Spleen (tissue), 11 donors: Measurements from ENCODE around the gene PLEKHH1. TPM values are rescaled to one million over a fixed set of nuclear protein-coding genes. Genes with fewer than 3 reads are reported as not detected.

Experiments
- DNase-seq: peaks from one replicate; pipeline ENCODE4 v3.0.0-alpha.2; 2020
- H3K27ac ChIP-seq, 8 donors: fragments of 200-600 bp; sonication (generic) in 7 of 8; 1 replicate in 4 of 8; 2 replicates in 4 of 8; pipeline versions ENCODE4 v1.5.0 to v1.8.0; 2016 to 2021; ENCODE audit warnings: inconsistent platforms in 4 of 8, mild to moderate bottlenecking in 4 of 8, moderate library complexity in 1 of 8
- H3K27me3 ChIP-seq, 7 donors: fragments of 200-600 bp; sonication (generic) in 6 of 7; replicated peaks in 1 of 7; 1 replicate in 4 of 7; 2 replicates in 3 of 7; pipeline versions ENCODE4 v1.5.0 to v1.8.0; 2016 to 2021; ENCODE audit warnings: inconsistent platforms in 3 of 7, mild to moderate bottlenecking in 1 of 7
- H3K36me3 ChIP-seq, 6 donors: fragments of 200-600 bp; sonication (generic) in 5 of 6; 1 replicate in 4 of 6; 2 replicates in 2 of 6; pipeline versions ENCODE4 v1.5.0 to v1.8.0; 2016 to 2021; ENCODE audit warnings: inconsistent platforms in 2 of 6
- H3K4me1 ChIP-seq, 6 donors: fragments of 200-600 bp; sonication (generic) in 5 of 6; 1 replicate in 3 of 6; 2 replicates in 3 of 6; pipeline versions ENCODE4 v1.5.0 to v1.8.0; 2016 to 2021; ENCODE audit warnings: inconsistent platforms in 3 of 6
- H3K4me3 ChIP-seq, 8 donors: fragments of 200-600 bp; sonication (generic) in 7 of 8; 1 replicate in 4 of 8; 2 replicates in 4 of 8; pipeline versions ENCODE4 v1.5.0 to v1.8.0; 2016 to 2021; ENCODE audit warnings: inconsistent platforms in 4 of 8, mild to moderate bottlenecking in 4 of 8, moderate library complexity in 2 of 8
- H3K9me3 ChIP-seq, 8 donors: fragments of 200-600 bp; sonication (generic) in 7 of 8; 1 replicate in 4 of 8; 2 replicates in 4 of 8; pipeline versions ENCODE4 v1.5.0 to v1.8.0; 2016 to 2021; ENCODE audit warnings: inconsistent platforms in 4 of 8
- POLR2A ChIP-seq, 3 donors: fragments of 450-650 bp; IDR thresholded peaks; one replicate each; pipeline ENCODE4 v1.5.1; 2017; ENCODE audit warnings: antibody characterized with exemption in 3 of 3, mild to moderate bottlenecking in 1 of 3
- POLR2AphosphoS5 ChIP-seq, 3 donors: sonication (generic); formaldehyde crosslinking; IDR thresholded peaks; one replicate each; pipeline ENCODE4 v1.5.1; 2017; ENCODE audit warnings: antibody characterized with exemption in 3 of 3
- WGBS, 5 donors: extraction: QIAGEN DNeasy Blood & Tissue Kit in 3 of 5; methylation state at CpG; one replicate each; pipeline versions ENCODE4 v1.1.5 to v1.1.7; 2013 to 2018; 5-methylcytosine and 5-hydroxymethylcytosine counted together
- intact Hi-C: fragments of 100-400 bp; cut with DNase I; formaldehyde crosslinking; loops from one replicate; pipeline ENCODE4 v1.15.0; 2023; ENCODE audit warnings: low total_unique reads
- polyA plus RNA-seq, 3 donors: library from polyadenylated mRNA; stranded (reverse); fragments of 200-250 nt; gene quantifications; one replicate each; pipeline ENCODE4 v1.2.1, GENCODE V29; 2013
- small RNA-seq, 4 donors: library from RNA; depleted of rRNA; stranded (forward); fragments of <200 nt; gene quantifications; one replicate each; pipeline ENCODE3, GENCODE V24; 2016
- total RNA-seq, 7 donors: library from RNA; depleted of rRNA in 3 of 7; stranded (reverse); fragments of >200 nt in 3 of 7; fragmentation: NEBNext Ultra II Directional in 4 of 7; extraction: Animal tissue kit (Norgen Biotek cat#: 25700) in 4 of 7; gene quantifications; one replicate each; pipeline versions ENCODE4 v1.1.0 to v1.2.1, GENCODE V29; 2016 to 2021
- TF ChIP-seq, protein P1 (sequence below), 11 experiments: fragments of 200-600 bp in 7 of 11; fragments of 450-650 bp in 4 of 11; sonication (generic) in 4 of 11; IDR thresholded peaks in 8 of 11; conservative IDR thresholded peaks in 3 of 11; 1 replicate in 7 of 11; 2 replicates in 4 of 11; pipeline versions ENCODE4 v1.4.0 to v1.8.0; 2016 to 2021; ENCODE audit warnings: antibody characterized with exemption in 11 of 11, inconsistent platforms in 4 of 11, mild to moderate bottlenecking in 1 of 11
- donor health status: healthy with polysubstance abuse.
- donor health status: DM: no; HTN: no; CAD: no; lungs with moderate emphysema.
- donor health status: DM: no; HTN: no; CAD: no.
- donor health status: Bipolar disorder and iron deficiency.
- donor health status: healthy.
- donor health status: DM: no; HTN: no; CAD: no.
- donor health status: DM: yes; HTN: yes; CAD: no.

PLEKHH1 gene
- total and polyA plus RNA-seq, 10 donors = 0.56 to 7.1 (median 4.1) TPM

DNA sequence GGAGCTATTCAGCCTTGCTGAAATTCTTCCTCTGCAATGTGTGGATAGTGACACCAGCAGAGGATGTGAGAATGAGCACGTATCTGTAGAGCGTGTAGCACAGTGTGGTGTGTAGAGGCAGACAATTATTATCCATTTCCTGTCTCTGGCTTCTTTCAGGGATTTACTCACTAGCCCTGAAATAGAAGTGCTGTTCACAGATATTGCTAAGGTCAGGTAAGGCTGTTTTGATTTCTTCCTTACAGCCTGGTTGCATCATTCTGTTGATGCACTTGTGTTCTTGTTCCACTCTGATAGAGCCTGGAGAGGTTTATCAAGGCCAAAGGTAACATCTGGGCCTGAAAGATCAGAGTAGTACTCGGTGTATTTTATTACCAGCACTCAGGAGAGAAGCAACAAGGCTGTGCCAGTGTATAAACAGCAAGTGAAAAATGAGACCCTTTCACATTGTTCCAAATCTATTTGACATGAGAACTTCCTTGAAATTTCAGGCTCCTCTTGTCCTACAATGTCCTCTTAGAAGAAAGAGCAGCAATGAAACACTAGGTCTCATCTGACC is 103.3 kb downstream of the PLEKHH1 start:
- no peak for DNase-seq
- Histone ChIP-seq H3K4me1 (no peaks in the 10 kb centered on the region), H3K27me3 (no peaks in the 10 kb centered on the region), H3K27ac (no peak overlapping the region), H3K36me3 (no peaks in the 10 kb centered on the region), H3K9me3 (no peaks in the 10 kb centered on the region), H3K4me3 (no peak overlapping the region)
- 70 to 82% (median 79%) methylated on average over 3 of the region's 3 CpGs for WGBS, 5 donors
- intact Hi-C loops = no loop called here
- TF ChIP-seq POLR2AphosphoS5 (IDR thresholded peaks at IDR 0.05) (no peak), POLR2A (IDR thresholded peaks at IDR 0.05) (no peak)
- TF ChIP-seq, protein P1, sequence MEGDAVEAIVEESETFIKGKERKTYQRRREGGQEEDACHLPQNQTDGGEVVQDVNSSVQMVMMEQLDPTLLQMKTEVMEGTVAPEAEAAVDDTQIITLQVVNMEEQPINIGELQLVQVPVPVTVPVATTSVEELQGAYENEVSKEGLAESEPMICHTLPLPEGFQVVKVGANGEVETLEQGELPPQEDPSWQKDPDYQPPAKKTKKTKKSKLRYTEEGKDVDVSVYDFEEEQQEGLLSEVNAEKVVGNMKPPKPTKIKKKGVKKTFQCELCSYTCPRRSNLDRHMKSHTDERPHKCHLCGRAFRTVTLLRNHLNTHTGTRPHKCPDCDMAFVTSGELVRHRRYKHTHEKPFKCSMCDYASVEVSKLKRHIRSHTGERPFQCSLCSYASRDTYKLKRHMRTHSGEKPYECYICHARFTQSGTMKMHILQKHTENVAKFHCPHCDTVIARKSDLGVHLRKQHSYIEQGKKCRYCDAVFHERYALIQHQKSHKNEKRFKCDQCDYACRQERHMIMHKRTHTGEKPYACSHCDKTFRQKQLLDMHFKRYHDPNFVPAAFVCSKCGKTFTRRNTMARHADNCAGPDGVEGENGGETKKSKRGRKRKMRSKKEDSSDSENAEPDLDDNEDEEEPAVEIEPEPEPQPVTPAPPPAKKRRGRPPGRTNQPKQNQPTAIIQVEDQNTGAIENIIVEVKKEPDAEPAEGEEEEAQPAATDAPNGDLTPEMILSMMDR (IDR thresholded peaks at IDR 0.05 in 8 of 11, conservative IDR thresholded peaks at IDR 0.05 in 3 of 11) = no peak

DNA sequence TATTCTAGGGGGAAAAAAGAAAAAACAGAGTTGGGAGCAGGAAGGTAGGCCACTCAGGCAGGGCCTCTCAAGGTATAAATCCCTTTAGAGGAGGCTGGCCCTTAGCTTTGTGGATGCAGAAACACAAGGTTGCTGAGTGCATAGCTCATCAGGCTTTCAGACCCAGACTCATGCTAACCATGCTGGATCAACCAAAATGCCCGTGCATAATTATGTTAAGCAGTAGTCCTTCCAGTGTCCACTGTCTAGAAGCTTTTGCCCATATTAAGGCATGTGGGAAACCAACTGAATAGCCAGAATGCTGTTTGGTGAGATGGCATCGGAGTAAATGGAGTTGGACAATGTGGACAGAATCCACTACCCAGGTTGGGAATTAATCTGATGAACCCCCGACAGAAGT is 105.6 kb downstream of the PLEKHH1 start:
- TF ChIP-seq POLR2AphosphoS5 (IDR thresholded peaks at IDR 0.05) (no peak), POLR2A (IDR thresholded peaks at IDR 0.05) (no peak)
- TF ChIP-seq, protein P1 (IDR thresholded peaks at IDR 0.05 in 8 of 11, conservative IDR thresholded peaks at IDR 0.05 in 3 of 11) = no peak
- Histone ChIP-seq H3K9me3 (no peaks in the 10 kb centered on the region), H3K27ac (no peak overlapping the region), H3K36me3 (no peaks in the 10 kb centered on the region), H3K4me3 (no peak overlapping the region), H3K27me3 (no peaks in the 10 kb centered on the region), H3K4me1 (no peaks in the 10 kb centered on the region)
- no peak for DNase-seq
- 88 to 95% (median 93%) methylated on average over 3 of the region's 3 CpGs for WGBS, 5 donors
- intact Hi-C loops = no loop called here

Small RNA genes within 50 kb of the gene (small RNA-seq; reads per million reads assigned to genes)
- 0 reads per million in 4 donors for gene AL132640.3
- 0 reads per million in 4 donors for gene RF00019

Other genes starting within 250 kb of the PLEKHH1 start
- 10 to 100 TPM; 42.1 to 72.6 (median 49.8) TPM for gene ATP6V1D, start 173.5 kb upstream of the PLEKHH1 start, total RNA-seq
- 10 to 100 TPM; 15.0 to 33.7 (median 28.3) TPM for gene ATP6V1D, start 173.5 kb upstream of the PLEKHH1 start, polyA plus RNA-seq
- 10 to 100 TPM; 41.2 to 68.6 (median 56.1) TPM for gene EIF2S1, start 173.0 kb upstream of the PLEKHH1 start, total RNA-seq
- 10 to 100 TPM; 13.9 to 51.4 (median 26.3) TPM for gene EIF2S1, start 173.0 kb upstream of the PLEKHH1 start, polyA plus RNA-seq
- 1 to 10 TPM in 1 of 7 donors, under 1 TPM in 3, not detected in 3; 0.76 to 2.1 (median 0.98) TPM for gene PLEK2, start 121.1 kb upstream of the PLEKHH1 start, total RNA-seq
- under 1 TPM; 0.18 to 0.64 (median 0.20) TPM for gene PLEK2, start 121.1 kb upstream of the PLEKHH1 start, polyA plus RNA-seq
- 10 to 100 TPM; 20.1 to 36.0 (median 29.0) TPM for gene TMEM229B, start 44.6 kb upstream of the PLEKHH1 start, total RNA-seq
- gene TMEM229B, start 44.6 kb upstream of the PLEKHH1 start, polyA plus RNA-seq = 10 to 100 TPM in 1 of 3 donors, 1 to 10 TPM in 2; 3.0 to 10.0 (median 3.4) TPM
- 10 to 100 TPM; 16.3 to 43.1 (median 23.4) TPM for gene PIGH, start 67.0 kb downstream of the PLEKHH1 start, total RNA-seq
- 10 to 100 TPM; 21.9 to 30.0 (median 24.8) TPM for gene PIGH, start 67.0 kb downstream of the PLEKHH1 start, polyA plus RNA-seq
- gene ARG2, start 86.6 kb downstream of the PLEKHH1 start, total RNA-seq = 1 to 10 TPM in 6 of 7 donors, under 1 TPM in 1; 0.80 to 4.7 (median 1.8) TPM
- 1 to 10 TPM in 1 of 3 donors, under 1 TPM in 2; 0.64 to 1.0 (median 0.82) TPM for gene ARG2, start 86.6 kb downstream of the PLEKHH1 start, polyA plus RNA-seq
- 10 to 100 TPM; 61.5 to 84.1 (median 67.3) TPM for gene VTI1B, start 141.3 kb downstream of the PLEKHH1 start, total RNA-seq
- gene VTI1B, start 141.3 kb downstream of the PLEKHH1 start, polyA plus RNA-seq = 10 to 100 TPM; 42.1 to 58.9 (median 56.6) TPM
- 10 to 100 TPM; 29.6 to 49.9 (median 35.5) TPM for gene RDH11, start 162.5 kb downstream of the PLEKHH1 start, total RNA-seq
- gene RDH11, start 162.5 kb downstream of the PLEKHH1 start, polyA plus RNA-seq = 10 to 100 TPM; 18.0 to 20.9 (median 18.7) TPM
- gene RDH12, start 168.6 kb downstream of the PLEKHH1 start, total RNA-seq = not detected
- gene RDH12, start 168.6 kb downstream of the PLEKHH1 start, polyA plus RNA-seq = under 1 TPM in 2 of 3 donors, not detected in 1; 0.08 to 0.10 TPM